Coronary artery (tissue), 2 donors: Measurements from ENCODE around the gene SNED1.
"Not testable (repeated sequence)": the region's sequence is repeated elsewhere in the genome, so short reads cannot be mapped to it uniquely, and the experiment has no call there.

Experiments used
- DNase-seq: peaks from one replicate; pipeline ENCODE4 v3.0.0-alpha.2; 2017; ENCODE audit warnings: low spot score
- H3K27ac ChIP-seq, 2 donors: fragments of 200-600 bp; sonication (generic); one replicate each; pipeline ENCODE4 v1.5.1; 2016 to 2019
- H3K4me3 ChIP-seq: fragments of 200-600 bp; sonication (generic); 2 replicates; pipeline ENCODE4 v1.5.1; 2016; ENCODE audit warnings: mild to moderate bottlenecking, moderate library complexity
- TF ChIP-seq, protein P1 (sequence below): fragments of 200-600 bp; sonication (generic); IDR thresholded peaks from one replicate; pipeline ENCODE4 v1.5.1; 2019; ENCODE audit warnings: antibody characterized with exemption

SNED1 gene

DNA sequence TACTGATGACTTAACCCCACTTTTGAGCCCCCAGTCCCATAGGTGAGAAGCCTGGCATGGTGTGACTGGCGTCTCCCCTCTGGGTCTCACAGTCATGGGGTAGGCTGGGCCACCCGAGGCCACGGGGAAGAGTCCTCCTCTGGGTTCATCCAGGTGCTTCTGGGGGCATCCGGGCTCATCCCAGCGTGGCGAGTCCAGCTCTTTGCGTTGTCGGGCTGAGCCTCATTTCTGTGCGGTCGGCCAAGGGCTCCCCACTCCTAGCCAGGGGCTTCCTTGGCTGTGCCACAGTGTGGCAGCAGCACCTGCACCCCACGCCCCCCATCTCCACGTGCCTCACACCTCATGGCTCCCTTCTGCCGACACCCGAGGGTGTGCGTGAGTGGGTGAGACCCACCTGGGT lies 27.6 kb upstream of the SNED1 start:
- no peak for DNase-seq
- Histone ChIP-seq H3K4me3 (no peak overlapping the region), H3K27ac (no peak overlapping the region)
- TF ChIP-seq, protein P1, sequence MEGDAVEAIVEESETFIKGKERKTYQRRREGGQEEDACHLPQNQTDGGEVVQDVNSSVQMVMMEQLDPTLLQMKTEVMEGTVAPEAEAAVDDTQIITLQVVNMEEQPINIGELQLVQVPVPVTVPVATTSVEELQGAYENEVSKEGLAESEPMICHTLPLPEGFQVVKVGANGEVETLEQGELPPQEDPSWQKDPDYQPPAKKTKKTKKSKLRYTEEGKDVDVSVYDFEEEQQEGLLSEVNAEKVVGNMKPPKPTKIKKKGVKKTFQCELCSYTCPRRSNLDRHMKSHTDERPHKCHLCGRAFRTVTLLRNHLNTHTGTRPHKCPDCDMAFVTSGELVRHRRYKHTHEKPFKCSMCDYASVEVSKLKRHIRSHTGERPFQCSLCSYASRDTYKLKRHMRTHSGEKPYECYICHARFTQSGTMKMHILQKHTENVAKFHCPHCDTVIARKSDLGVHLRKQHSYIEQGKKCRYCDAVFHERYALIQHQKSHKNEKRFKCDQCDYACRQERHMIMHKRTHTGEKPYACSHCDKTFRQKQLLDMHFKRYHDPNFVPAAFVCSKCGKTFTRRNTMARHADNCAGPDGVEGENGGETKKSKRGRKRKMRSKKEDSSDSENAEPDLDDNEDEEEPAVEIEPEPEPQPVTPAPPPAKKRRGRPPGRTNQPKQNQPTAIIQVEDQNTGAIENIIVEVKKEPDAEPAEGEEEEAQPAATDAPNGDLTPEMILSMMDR: no peak

- DNase-seq: no peak
- no peak overlapping the region for H3K4me3 ChIP-seq
- peak overlapping the region in 1 of 2 donors; percentile 22 for H3K27ac ChIP-seq
- TF ChIP-seq, protein P1: no peak
These were observed 26.2 kb upstream of the SNED1 start for GRCh38 chr2:240972201-240972600.

DNA sequence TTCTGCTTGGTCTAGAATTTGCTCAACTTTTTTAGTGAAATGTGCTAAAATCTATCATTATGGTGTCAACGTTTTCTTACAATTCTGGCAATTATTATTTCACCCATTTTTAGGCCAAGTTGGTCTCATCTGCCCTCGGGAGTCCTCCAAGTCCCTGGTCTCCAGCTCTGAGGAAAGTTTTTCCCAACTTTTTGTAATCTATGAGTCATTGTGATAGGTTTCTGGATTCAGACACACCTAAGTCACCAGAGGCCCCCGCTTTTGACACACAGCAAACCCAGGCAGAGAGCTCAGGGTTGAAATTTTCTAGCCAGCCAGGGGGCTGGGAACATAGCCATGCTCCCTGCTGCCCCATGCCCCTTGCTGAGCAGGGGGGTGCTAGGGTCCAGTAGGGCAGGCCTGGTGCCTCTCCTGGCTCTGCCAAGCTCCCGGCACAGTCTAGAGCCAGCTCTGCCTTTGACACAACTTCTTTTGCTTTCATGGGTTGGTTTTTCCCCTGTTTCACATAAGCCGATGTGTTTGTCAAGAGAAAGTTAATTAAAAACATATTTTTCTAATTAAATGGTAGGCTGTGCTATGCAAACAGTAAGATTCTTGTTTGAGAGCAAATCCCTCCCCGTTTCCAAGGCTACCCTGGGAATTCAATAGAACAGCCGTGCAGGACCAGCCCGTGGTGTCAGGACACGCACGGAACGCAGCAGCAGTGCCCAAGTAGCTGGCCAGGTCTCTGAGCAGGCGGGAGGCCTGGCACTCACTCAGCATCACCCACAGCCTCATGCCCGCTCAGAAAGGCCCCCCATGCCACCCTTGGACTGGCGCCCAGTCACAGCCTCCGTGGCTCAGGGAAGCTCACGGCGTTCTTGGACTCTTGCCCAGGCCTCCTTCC lies 25.5 kb upstream of the SNED1 start:
- H3K27ac ChIP-seq: peak overlapping the region in 1 of 2 donors; percentile 24
- TF ChIP-seq, protein P1: no peak

DNA sequence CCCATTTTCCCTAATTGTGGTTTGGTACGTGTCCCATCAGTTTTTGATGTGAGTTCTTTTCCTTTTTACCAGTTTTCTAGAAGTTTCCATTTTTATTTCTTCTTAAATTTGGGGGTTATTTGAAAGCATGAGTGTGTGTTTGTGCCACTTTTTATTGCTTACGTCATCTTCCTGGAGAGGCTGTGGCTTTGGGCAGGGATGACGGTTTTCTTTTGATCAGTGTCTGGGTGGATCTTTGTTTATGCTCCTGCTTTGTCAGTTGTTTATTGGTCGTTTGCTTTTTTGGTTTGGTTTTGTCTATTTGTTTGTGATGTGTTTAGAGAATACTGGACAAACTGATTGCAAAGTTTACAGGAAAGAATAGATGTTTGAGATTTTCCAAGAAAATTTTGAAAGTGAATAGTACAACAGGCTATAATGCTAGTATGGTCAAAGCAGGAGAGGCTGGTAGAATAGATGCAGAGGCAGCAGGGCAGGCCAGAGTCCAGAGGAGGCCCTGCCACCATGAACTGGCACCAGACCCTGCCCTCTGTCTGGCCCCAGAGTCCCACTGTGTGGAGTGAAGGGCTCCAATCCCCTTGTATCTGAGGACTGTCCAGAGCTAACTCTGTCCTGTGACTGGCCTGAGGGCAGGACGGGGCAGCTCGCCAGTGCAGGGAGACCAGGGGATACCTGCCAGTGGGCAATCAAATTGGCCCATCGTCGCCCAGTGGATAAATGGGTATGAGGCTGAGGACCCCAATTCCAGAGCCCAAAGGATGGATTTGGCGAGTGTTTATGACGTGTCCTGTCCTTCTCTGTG lies 23.4 kb upstream of the SNED1 start:
- TF ChIP-seq, protein P1: no peak
- H3K27ac ChIP-seq: no peak overlapping the region
- no peak for DNase-seq
- no peak overlapping the region for H3K4me3 ChIP-seq

More for the DNA sequence above, 25.5 kb upstream of the SNED1 start:
- no peak for DNase-seq
- H3K4me3 ChIP-seq: no peak overlapping the region

GRCh38 chr2:240975903-240976302 lies 22.5 kb upstream of the SNED1 start:
- not testable (repeated sequence) for DNase-seq, H3K27ac ChIP-seq, H3K4me3 ChIP-seq

DNA sequence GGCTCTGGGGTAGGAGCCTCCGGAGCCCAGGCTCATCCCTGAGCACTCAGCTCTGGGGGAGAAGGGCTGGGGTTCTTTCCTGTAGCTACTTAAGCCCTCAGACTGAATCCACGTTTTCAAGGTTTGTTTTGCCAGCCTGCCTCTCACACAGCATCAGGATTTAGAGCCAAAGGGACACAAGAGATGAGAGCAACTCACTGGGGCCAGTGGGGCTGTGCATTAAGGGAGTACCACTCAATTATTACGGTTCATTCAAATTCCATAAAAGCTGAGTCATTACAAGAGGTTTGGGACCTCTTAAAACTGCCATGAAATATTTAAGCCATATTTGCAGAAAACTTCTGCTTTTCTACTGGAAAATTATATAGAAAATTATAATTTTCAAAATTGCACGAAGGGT lies 17.1 kb upstream of the SNED1 start:
- Histone ChIP-seq H3K27ac (no peak overlapping the region), H3K4me3 (no peak overlapping the region)
- DNase-seq: no peak
- TF ChIP-seq, protein P1: no peak
